ENCODE results near the gene GNB1.

DNA sequence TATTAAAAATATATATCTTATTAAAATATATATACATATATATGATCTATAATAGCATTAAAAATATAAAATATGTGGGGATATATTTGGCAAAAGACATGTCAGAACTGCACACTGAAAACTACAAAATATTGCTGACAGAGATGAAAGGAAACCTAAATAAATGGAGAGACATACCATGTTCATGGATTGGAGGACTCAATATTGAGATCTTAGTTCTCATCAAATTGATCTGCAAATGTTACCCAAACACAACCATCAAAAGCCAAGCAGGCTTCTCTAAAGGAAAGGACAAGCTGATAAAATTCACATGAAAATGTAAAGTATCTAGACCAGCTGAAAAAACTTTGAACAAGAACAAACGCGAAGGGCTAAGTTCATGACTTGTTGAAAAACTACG is 119.8 kb downstream of the GNB1 start:
- TF ChIP-seq EZH2phosphoT487 (IDR thresholded peaks at IDR 0.05; ENCODE audit: low read depth, severe bottlenecking, unreplicated experiment) = no peak
- no peak for TF ChIP-seq CTCF (IDR thresholded peaks at IDR 0.05; ENCODE audit: poor library complexity)
- TF ChIP-seq EZH2 (IDR thresholded peaks at IDR 0.05; ENCODE audit: borderline replicate concordance) = no peak
